Psoas muscle (tissue), 8 donors: ENCODE data around the gene PARS2. TPM values are rescaled to one million over a fixed set of nuclear protein-coding genes. Genes with fewer than 3 reads are reported as not detected.

Source experiments
- ATAC-seq, 4 donors: fragments of 200-7000 bp; cut with Tn5 transposase; one replicate each; pipeline ENCODE4 v1.9.1; 2020; ENCODE audit warnings: moderate library complexity in 3 of 4, mild to moderate bottlenecking in 2 of 4
- DNase-seq, 2 donors: peaks; one replicate each; pipeline ENCODE4 v3.0.0-alpha.2; 2020
- H3K27ac ChIP-seq: fragments of 200-600 bp; one replicate; pipeline ENCODE4 v1.8.0; 2022
- H3K27me3 ChIP-seq, 3 donors: fragments of 200-600 bp in 1 of 3; one replicate each; pipeline versions ENCODE4 v1.6.1 to v1.8.0; 2013 to 2022; ENCODE audit warnings: low read length in 2 of 3, mild to moderate bottlenecking in 2 of 3, moderate library complexity in 1 of 3; ENCODE audit not compliant: insufficient read depth in 3 of 3
- H3K36me3 ChIP-seq, 2 donors: fragments of 200-600 bp in 1 of 2; one replicate each; pipeline versions ENCODE4 v1.6.1 to v1.8.0; 2013 to 2022; ENCODE audit warnings: low read depth in 1 of 2, mild to moderate bottlenecking in 1 of 2, moderate library complexity in 1 of 2; ENCODE audit not compliant: insufficient read depth in 1 of 2
- H3K4me1 ChIP-seq: fragments of 200-600 bp; one replicate; pipeline ENCODE4 v1.8.0; 2022
- H3K4me3 ChIP-seq: fragments of 200-600 bp; one replicate; pipeline ENCODE4 v1.8.0; 2022; ENCODE audit warnings: mild to moderate bottlenecking
- H3K9me3 ChIP-seq: fragments of 200-600 bp; one replicate; pipeline ENCODE4 v1.8.0; 2022
- CTCF ChIP-seq: fragments of 200-600 bp; IDR thresholded peaks from one replicate; pipeline ENCODE4 v1.8.0; 2022; ENCODE audit warnings: antibody characterized with exemption
- WGBS, 3 donors: extraction: QIAGEN DNeasy Blood & Tissue Kit; methylation state at CpG; one replicate each; pipeline versions ENCODE4 v1.1.6 to v1.1.7; 2013; 5-methylcytosine and 5-hydroxymethylcytosine counted together
- intact Hi-C, 2 donors: fragments of 100-400 bp; cut with DNase I; formaldehyde crosslinking; loops; one replicate each; pipeline versions ENCODE4 v1.11.0 to v1.14.2; 2022
- polyA plus RNA-seq, 3 donors: library from polyadenylated mRNA; stranded (reverse); fragments of 200-250 nt; gene quantifications; one replicate each; pipeline ENCODE4 v1.2.3, GENCODE V29; 2013
- total RNA-seq, 4 donors: library from RNA; stranded (reverse); fragmentation: NEBNext Ultra II Directional in 2 of 4; extraction: Animal tissue kit (Norgen Biotek cat#: 25700) in 2 of 4; gene quantifications; one replicate each; pipeline versions ENCODE4 v1.2.1 to v1.2.4, GENCODE V29; 2021 to 2023
- donor health status: healthy with polysubstance abuse.
- donor health status: DM: no; HTN: no; CAD: no; lungs with moderate emphysema.
- donor health status: Bipolar disorder and iron deficiency.
- donor health status: healthy.
- donor health status: DM: yes; HTN: yes; CAD: no.
- donor health status: DM: no; HTN: no; CAD: no.
- donor health status: DM: no; HTN: no; CAD: no.
- donor health status: DM: yes; HTN: yes; CAD: no.

The PARS2 gene
- total and polyA plus RNA-seq, 7 donors = 2.4 to 5.6 (median 3.5) TPM

GRCh38 chr1:54811739-54812655 lies 47.7 kb upstream of the PARS2 start:
- no peak overlapping the region for H3K27ac ChIP-seq
- ATAC-seq = no peak
- no peaks in the 10 kb centered on the region for H3K9me3 ChIP-seq
- intact Hi-C loops = loop anchor here (5.0 to 10.0 kb wide), 5 partner anchors 140 to 740 kb away; no protein-coding TSS in a partner anchor
- no peaks in the 10 kb centered on the region for H3K36me3 ChIP-seq
- 79 to 83% (median 82%) methylated on average over 18 of the region's 18 CpGs for WGBS, 3 donors
- TF ChIP-seq CTCF = no peak
- no peak overlapping the region for H3K4me3 ChIP-seq
- H3K4me1 ChIP-seq = no peaks in the 10 kb centered on the region
- DNase-seq = no peak
- no peaks in the 10 kb centered on the region for H3K27me3 ChIP-seq

GRCh38 chr1:54811066-54811465 lies 46.7 kb upstream of the PARS2 start:
- H3K9me3 ChIP-seq = no peaks in the 10 kb centered on the region
- DNase-seq (no peak), ATAC-seq (no peak)
- no peak overlapping the region for H3K4me3 ChIP-seq
- no peaks in the 10 kb centered on the region for H3K36me3 ChIP-seq
- no peak for TF ChIP-seq CTCF
- intact Hi-C loops = loop anchor here (5.0 to 10.0 kb wide), 5 partner anchors 139 to 739 kb away; no protein-coding TSS in a partner anchor
- 84 to 88% (median 85%) methylated on average over 5 of the region's 5 CpGs for WGBS, 3 donors
- H3K27ac ChIP-seq = no peak overlapping the region
- H3K4me1 ChIP-seq = no peaks in the 10 kb centered on the region
- no peaks in the 10 kb centered on the region for H3K27me3 ChIP-seq

GRCh38 chr1:54810153-54810942 lies 46.0 kb upstream of the PARS2 start:
- no peaks in the 10 kb centered on the region for H3K9me3 ChIP-seq
- H3K4me3 ChIP-seq = no peak overlapping the region
- TF ChIP-seq CTCF = peak; percentile 80
- intact Hi-C loops = loop anchor here (5.0 to 10.0 kb wide), 5 partner anchors 138 to 738 kb away; no protein-coding TSS in a partner anchor
- no peak overlapping the region for H3K27ac ChIP-seq
- H3K27me3 ChIP-seq = no peaks in the 10 kb centered on the region
- WGBS, 3 donors = 27 to 37% (median 28%) methylated on average over 12 to 13 of the region's 13 CpGs
- H3K36me3 ChIP-seq = no peaks in the 10 kb centered on the region
- ATAC-seq (peak; percentile 85 to 95 (median 88)), DNase-seq (peak; percentile 44 to 71)
- no peaks in the 10 kb centered on the region for H3K4me1 ChIP-seq

- 54 to 62% (median 57%) methylated on average over 3 of the region's 3 CpGs for WGBS, 3 donors
- Histone ChIP-seq H3K27ac (no peak overlapping the region), H3K27me3 (no peaks in the 10 kb centered on the region), H3K9me3 (no peaks in the 10 kb centered on the region), H3K36me3 (no peaks in the 10 kb centered on the region), H3K4me3 (no peak overlapping the region), H3K4me1 (no peaks in the 10 kb centered on the region)
- DNase-seq (no peak), ATAC-seq (no peak)
- intact Hi-C loops = loop anchor here (5.0 to 10.0 kb wide), 5 partner anchors 137 to 737 kb away; no protein-coding TSS in a partner anchor
- no peak for TF ChIP-seq CTCF
Observed at GRCh38 chr1:54809496-54810074, 45.3 kb upstream of the PARS2 start.
